Putamen (tissue), 1 donor: ENCODE measurements around the gene KMT5B.

Source experiments
- DNase-seq: peaks from one replicate; pipeline ENCODE4 v3.0.0-alpha.2; 2016; ENCODE audit warnings: low spot score

Gene KMT5B

DNA sequence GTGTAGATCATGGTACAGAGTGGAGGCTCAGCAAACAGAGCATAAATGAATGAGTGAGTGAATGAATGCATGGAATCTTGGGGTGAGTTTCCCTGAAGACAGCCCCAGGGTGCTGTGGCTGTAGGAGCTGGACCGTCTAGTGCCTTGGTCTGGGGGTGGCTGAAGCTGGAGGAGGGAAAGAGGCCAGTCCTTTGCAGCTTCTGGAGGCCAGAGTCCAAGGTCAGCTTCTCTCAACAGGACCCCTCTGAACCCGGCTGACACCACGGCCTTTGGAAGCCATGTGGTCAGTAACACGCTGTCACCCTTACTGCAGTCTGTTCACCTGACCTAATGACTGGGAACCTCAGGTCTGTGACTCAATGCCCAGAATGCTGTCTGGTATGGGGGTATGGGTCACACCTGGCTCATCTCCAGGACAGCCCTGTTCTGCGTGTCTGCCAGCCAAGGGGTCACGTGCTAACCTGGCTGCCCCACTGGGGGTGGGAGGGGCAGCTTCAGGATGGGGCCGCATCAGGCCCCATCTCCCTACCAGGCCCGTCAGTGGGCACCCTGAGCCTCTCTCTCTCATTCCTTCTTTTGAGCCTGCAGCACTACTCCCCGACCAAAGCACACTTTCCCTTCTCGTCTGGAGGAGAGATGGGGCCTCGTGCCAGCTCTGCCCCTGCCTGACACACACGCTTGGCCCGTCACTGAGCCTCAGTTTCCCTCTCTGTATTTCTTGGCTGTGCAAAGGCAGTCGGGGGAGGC lies 67.8 kb downstream of the KMT5B start:
- no peak for DNase-seq

GRCh38 chr11:68143310-68143689 lies 69.8 kb downstream of the KMT5B start:
- DNase-seq, result no peak

- DNase-seq, result no peak
These were observed 70.4 kb downstream of the KMT5B start for GRCh38 chr11:68142441-68143309.

GRCh38 chr11:68142028-68142412 lies 71.1 kb downstream of the KMT5B start:
- DNase-seq, result no peak

DNA sequence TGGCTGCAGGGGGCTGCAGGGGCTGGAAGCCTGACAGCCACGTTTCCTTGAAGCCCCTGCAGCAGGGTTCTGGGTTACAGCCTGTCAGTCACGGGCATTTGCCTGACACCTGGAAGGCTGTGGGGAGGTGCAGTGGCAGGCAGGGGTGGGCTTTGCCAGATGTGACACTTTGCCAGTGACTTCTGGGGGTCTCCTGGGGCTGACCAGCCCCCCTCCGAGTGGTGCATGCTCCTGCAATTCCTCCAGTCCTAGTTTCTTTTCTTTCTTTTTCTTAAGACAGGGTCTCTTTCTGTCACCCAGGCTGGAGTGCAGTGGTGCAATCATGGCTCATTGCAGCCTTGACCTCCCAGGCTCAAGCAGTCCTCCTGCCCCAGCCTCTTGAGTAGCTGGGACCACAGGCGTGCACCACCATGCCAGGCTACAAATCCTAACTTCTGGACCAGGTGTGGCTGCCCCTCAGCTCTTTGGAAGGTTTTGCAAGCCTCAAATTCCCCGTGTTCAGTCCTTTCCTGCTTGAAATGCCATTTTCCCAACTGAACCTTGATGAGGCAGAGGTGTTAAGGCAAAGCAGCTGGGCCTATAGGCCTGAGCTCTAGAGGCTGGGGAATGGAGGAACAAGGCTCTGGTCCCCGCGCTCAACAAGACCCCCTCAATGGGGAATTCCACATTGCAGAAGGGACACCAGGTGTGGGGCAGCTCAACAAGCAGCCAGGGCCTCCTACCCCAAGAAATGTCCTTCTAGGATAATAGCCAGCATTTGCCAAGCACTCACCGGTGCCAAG lies 71.7 kb downstream of the KMT5B start:
- DNase-seq, result no peak

- no peak for DNase-seq
These were observed 72.4 kb downstream of the KMT5B start for GRCh38 chr11:68140496-68141245.

DNA sequence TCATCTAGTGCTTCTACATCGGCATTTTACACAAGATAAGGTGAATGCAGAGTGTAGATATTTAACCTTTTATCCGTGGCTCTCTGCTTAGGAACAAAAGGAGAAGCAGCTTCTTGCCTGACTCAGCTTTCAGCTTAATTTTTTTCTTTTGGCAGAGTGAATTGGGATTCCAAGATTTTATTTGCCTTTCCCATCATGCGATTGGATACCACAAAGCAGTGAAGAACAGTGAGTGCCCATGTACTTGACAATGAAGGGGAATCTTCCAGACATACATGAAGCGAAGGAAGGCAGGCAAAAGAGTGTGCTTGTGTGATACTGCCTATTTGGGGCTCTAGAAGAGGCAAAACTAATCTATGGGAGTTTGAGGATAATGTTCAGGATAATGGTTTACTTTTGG lies 74.9 kb downstream of the KMT5B start:
- no peak for DNase-seq

DNA sequence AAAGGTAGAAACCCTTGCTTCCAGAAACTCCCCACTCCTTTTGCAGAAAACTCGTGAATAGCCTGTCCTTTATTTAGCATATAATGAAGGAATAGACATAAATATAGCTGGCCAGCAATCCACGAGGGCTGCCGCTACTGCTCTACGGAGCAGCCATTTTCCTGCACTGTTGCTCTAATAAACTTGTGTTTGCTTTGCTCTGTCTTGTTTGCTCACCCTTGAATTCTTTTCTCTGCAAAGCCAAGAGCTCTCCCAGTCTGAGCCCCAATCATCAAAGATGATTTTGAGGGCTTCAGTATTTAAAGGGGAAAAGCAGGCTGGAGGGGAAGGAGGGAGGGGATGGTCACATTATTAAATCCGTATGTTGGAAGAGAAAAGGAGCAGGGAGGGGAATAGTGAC lies 75.3 kb downstream of the KMT5B start:
- DNase-seq, result no peak

GRCh38 chr11:68136866-68137265 lies 76.2 kb downstream of the KMT5B start:
- DNase-seq, result no peak

DNA sequence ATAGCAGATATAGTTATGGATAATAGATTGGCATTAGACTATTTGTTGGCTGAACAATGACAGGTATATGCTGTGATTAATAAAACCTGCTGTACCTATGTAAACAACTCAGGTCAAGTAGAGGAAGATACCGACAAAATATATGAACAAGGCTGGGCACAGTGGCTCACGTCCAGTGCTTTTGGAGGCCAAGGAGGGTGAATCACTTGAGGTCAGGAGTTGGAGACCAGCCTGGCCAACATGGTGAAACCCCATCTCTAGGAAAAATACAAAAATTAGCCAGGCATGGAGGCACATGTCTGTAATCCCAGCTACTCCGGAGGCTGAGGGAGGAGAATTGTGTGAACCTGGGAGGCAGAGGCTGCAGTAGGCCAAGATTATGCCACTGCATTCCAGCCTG lies 77.9 kb downstream of the KMT5B start:
- no peak for DNase-seq

DNA sequence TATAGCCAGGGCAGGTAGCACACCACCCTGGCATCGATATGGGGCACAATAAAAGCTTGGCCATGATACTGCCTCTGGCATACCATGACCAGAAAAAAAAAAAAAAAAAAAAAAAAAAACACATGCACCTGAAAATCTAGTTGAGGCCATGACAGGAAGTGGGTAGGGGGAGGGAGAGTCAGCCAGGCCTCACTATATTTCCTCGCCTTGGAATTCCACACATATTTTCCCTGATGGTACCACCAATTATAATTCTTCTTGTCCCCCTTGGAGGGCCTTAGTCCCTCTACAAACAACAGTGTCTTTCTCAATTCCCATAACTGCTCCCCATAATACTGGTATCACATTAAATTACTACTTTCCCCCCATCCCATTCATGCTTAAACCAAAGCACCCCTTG lies 79.3 kb downstream of the KMT5B start:
- DNase-seq, result no peak

DNA sequence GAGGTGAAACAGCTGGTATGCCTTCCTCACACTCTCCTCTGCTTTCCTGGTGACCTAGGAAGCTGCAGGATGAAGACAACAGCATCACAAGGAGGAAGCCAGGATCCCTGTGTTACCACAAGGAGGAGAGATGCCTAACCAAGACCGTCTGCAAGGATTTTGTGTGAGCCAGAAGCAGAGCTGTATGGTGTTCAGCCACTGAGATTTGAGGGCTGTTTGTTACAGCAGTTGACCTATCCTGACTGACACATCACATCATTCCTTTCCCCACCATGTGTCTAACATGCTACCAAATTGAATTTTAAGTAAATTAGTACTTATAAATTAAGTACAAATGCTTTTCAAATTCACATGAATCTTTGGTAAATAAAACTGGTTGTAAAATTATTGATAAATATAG lies 83.0 kb downstream of the KMT5B start:
- DNase-seq, result no peak

- DNase-seq, result no peak
These were observed 84.3 kb downstream of the KMT5B start for GRCh38 chr11:68128682-68129327.

DNA sequence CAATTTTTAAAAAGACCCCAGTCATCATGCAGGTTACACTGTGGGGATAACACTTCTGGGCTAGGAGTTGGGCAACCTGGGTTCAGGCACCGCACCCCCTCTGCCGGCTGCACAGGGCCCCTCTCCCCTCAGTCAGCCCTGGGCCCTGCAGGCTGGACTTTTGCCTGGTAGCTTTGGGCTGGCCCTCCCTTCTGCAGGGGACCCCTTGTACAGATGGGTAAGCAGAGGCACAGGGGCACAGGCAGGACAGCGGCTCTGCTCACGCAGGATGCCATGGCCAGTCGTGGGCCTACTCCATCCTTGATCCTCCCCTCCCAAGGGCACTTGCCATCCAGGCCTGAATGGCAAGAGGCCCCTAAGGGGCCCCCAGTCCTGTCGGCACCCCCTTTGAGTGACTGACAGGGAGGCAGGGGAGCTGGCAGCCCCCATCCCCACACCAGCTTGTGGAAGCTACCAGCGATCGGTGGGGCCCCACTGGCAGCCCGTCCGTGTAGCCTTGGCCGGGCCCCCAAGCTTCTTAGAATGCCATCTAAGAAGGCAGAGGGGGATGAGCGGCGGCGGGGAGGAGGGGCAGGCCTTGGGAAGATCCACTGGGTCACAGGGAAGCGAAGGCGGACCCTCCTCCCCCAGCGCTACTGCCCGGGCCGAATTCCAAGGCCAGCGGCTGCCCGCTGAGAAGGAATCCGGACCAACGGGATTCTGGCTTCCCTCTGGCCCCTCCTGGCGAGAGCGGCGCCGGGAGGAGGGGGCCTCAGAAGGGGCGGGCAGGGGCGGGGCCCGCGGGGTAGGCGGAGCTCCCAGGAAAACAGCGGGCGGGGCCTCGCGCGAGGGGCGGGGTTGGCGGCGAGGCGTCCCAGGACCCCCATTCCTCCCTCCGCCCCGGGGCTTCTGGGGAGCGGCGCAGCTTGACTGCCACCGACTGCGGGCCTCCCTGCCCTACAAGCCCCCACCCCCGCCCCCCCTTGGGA lies 85.1 kb downstream of the KMT5B start:
- no peak for DNase-seq

DNA sequence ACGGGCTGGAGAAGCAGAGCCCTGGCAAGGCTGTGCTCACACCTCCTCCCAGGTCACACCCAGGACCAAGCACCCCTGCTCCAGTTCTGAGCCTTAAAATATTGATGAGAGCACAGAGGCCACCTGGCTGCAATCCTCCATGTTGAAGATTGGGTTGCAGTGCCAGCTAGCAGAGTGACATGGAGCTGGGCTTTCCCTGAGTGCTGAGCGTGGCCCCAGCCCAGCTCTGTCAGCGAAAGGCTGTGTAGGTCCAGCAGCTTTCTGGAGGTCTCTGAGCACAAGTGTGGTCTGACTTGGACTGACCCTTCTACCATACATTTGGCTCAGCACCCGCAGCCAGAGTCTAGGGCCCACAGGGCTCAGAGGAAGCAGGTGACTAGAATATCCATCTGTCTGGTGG lies 87.9 kb downstream of the KMT5B start:
- DNase-seq, result no peak

GRCh38 chr11:68122936-68123539 lies 90.1 kb downstream of the KMT5B start:
- DNase-seq, result no peak

GRCh38 chr11:68121067-68121899 lies 91.8 kb downstream of the KMT5B start, which contains the start of gene CHKA:
CHKA (minus strand) TSS chr11:68121388; CDS start chr11:68121177, 211 bp downstream.
- DNase-seq, result peak; percentile 96

DNA sequence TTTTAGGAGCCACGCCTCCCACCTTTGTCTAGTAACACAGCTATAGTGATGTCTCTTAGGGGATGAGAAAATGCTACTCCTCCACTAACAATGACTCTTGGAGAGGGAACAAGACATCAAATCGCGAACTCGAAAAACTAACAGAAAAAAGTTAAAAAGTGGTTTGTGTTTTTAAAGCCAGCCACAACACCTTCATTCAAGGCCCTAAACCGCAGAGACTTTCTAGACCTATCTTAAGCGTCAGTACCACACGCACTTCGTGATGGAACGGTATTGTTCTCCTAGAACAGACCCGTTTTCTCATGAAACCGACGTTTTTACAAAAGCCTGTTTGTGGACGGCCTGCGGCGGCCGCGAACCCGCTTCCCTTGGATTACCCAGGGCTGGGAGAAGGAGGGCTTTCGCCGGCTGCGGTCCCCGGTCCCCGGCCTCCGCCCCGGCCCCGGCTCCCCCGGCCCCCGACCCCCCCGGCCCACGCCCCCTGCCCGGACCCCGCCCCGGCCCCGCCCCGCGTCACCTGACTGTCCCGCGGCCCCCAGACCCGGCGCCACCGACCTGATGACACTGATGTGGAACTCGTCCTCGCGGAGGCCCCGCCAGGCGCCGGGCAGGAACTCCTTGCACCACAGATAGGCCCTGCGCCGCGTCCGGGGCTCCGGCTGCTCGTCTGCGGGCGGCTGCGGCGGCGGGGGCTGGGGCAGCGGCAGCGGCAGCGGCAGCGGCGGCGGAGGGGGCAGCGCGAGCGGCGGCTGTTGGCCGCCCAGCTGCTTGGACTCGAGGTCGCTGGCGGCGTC lies 92.6 kb downstream of the KMT5B start:
- DNase-seq, result no peak
